A549 (cell line): ENCODE data around the gene MMP24. TPM values are rescaled to one million over a fixed set of nuclear protein-coding genes. Genes with fewer than 3 reads are reported as not detected.
A peak's percentile ranks its signal among the peaks of the same experiment; 100 is the strongest.
"Not testable (repeated sequence)": the region's sequence is repeated elsewhere in the genome, so short reads cannot be mapped to it uniquely, and the experiment has no call there.

Experiments
- ATAC-seq, 2 experiments: fragments of 200-7000 bp in 1 of 2; fragments of >200 bp in 1 of 2; cut with Nextera tagmentation in 1 of 2; cut with Tn5 transposase in 1 of 2; 3 replicates each; pipeline versions ENCODE4 v1.8.0 to v1.9.1; 2018 to 2020; ENCODE audit warnings: mild to moderate bottlenecking in 1 of 2, moderate library complexity in 1 of 2
- CTCF ChIA-PET: fragments of 300-600 bp; sonication (Branson Sonifier 250); formaldehyde crosslinking; extraction: SDS; loops from one replicate; lab custom pipeline; 2021; ENCODE audit warnings: antibody characterized with exemption, inconsistent platforms; lab: Yijun Ruan, JAX
- POLR2A ChIA-PET: fragments of 350-600 bp; formaldehyde crosslinking; extraction: SDS; loops from one replicate; lab custom pipeline; 2021; ENCODE audit warnings: antibody characterized with exemption, inconsistent platforms; lab: Yijun Ruan, JAX
- DNase-seq, 2 experiments: peaks; one replicate each; pipeline versions ENCODE4 v3.0.0 to v3.0.0-alpha.2; 2011 to 2016; ENCODE audit warnings: low read depth in 1 of 2, low spot score in 1 of 2
- FAIRE-seq: peaks from 2 replicates; lab custom pipeline; 2011; peaks lifted over from hg19 to GRCh38; lab: Jason Lieb, UNC
- H3K27ac ChIP-seq, 2 experiments: fragments of >200 bp; sonication (Bioruptor Twin); formaldehyde crosslinking; 3 replicates each; pipeline ENCODE4 v1.5.1; 2016 to 2017
- H3K4me1 ChIP-seq: fragments of >200 bp; sonication (Bioruptor Twin); formaldehyde crosslinking; 3 replicates; pipeline ENCODE4 v1.6.1; 2016
- H3K4me2 ChIP-seq: fragments of >200 bp; sonication (Bioruptor Twin); formaldehyde crosslinking; 3 replicates; pipeline ENCODE4 v1.6.1; 2016
- H3K4me3 ChIP-seq: fragments of >200 bp; sonication (Bioruptor Twin); formaldehyde crosslinking; 3 replicates; pipeline ENCODE4 v1.5.1; 2016
- H3K9me3 ChIP-seq: fragments of >200 bp; sonication (Bioruptor Twin); formaldehyde crosslinking; 3 replicates; pipeline ENCODE4 v1.6.1; 2016
- BCL3 ChIP-seq: fragments of >200 bp; sonication (Bioruptor Twin); formaldehyde crosslinking; IDR thresholded peaks from 3 replicates; pipeline ENCODE4 v1.6.1; 2016
- BHLHE40 ChIP-seq: IDR thresholded peaks from 2 replicates; pipeline ENCODE4 v1.6.1; 2012; ENCODE audit warnings: low read depth, low read length, inconsistent platforms
- EHMT2 ChIP-seq: fragments of 200-600 bp; sonication (generic); IDR thresholded peaks from 2 replicates; pipeline ENCODE4 v1.6.1; 2016; ENCODE audit warnings: antibody characterized with exemption, low read depth, mild to moderate bottlenecking, moderate library complexity
- EP300 ChIP-seq, 2 experiments: fragments of >200 bp; sonication (Bioruptor Twin); formaldehyde crosslinking; IDR thresholded peaks; 2 replicates in 1 of 2; 3 replicates in 1 of 2; pipeline ENCODE4 v1.6.1; 2016 to 2017
- ESRRA ChIP-seq: fragments of 150-350 bp; IDR thresholded peaks from 2 replicates; pipeline ENCODE4 v1.6.1; 2014; ENCODE audit warnings: mild to moderate bottlenecking, low read length, borderline replicate concordance
- FOSB ChIP-seq: fragments of 250-450 bp; sonication (Bioruptor Pico); IDR thresholded peaks from 2 replicates; pipeline ENCODE4 v1.5.0; 2020; ENCODE audit warnings: mild to moderate bottlenecking, moderate library complexity
- GATA3 ChIP-seq: IDR thresholded peaks from 2 replicates; pipeline ENCODE4 v1.6.1; 2012; ENCODE audit warnings: borderline replicate concordance
- HEYL ChIP-seq: fragments of 250-450 bp; sonication (Bioruptor Pico); IDR thresholded peaks from 2 replicates; pipeline ENCODE4 v1.8.0; 2021; ENCODE audit warnings: mild to moderate bottlenecking, moderate library complexity
- HMGXB4 ChIP-seq: fragments of 250-450 bp; sonication (Bioruptor Pico); IDR thresholded peaks from 2 replicates; pipeline ENCODE4 v1.5.0; 2021; ENCODE audit warnings: mild to moderate bottlenecking, moderate library complexity, borderline replicate concordance
- HOXB13 ChIP-seq: fragments of 250-450 bp; sonication (Bioruptor Pico); IDR thresholded peaks from 2 replicates; pipeline ENCODE4 v1.5.0; 2020; ENCODE audit warnings: low read depth, mild to moderate bottlenecking, moderate library complexity
- HOXB5 ChIP-seq: fragments of 250-450 bp; sonication (Bioruptor Pico); IDR thresholded peaks from 2 replicates; pipeline ENCODE4 v1.5.0; 2020; ENCODE audit warnings: mild to moderate bottlenecking, moderate library complexity
- JUNB ChIP-seq: fragments of >200 bp; sonication (Bioruptor Twin); formaldehyde crosslinking; IDR thresholded peaks from 2 replicates; pipeline ENCODE4 v1.6.1; 2016
- NPAS2 ChIP-seq: fragments of 250-450 bp; sonication (Bioruptor Pico); IDR thresholded peaks from 2 replicates; pipeline ENCODE4 v1.8.0; 2022; ENCODE audit warnings: mild to moderate bottlenecking, moderate library complexity, borderline replicate concordance
- NR3C1 ChIP-seq: fragments of >200 bp; sonication (Bioruptor Twin); formaldehyde crosslinking; IDR thresholded peaks from 3 replicates; pipeline ENCODE4 v1.6.1; 2017
- PHF8 ChIP-seq: fragments of 200-600 bp; sonication (generic); IDR thresholded peaks from 2 replicates; pipeline ENCODE4 v1.6.1; 2016; ENCODE audit warnings: low read depth, mild to moderate bottlenecking, antibody characterized with exemption, moderate library complexity, borderline replicate concordance
- POLR2AphosphoS2 ChIP-seq: conservative IDR thresholded peaks from 2 replicates; pipeline ENCODE4 v1.6.1; 2012; ENCODE audit warnings: low read length, improper control_type of control experiment, inconsistent platforms
- RAD21 ChIP-seq, 2 experiments: fragments of >200 bp in 1 of 2; sonication (Bioruptor Twin) in 1 of 2; formaldehyde crosslinking in 1 of 2; IDR thresholded peaks in 1 of 2; conservative IDR thresholded peaks in 1 of 2; 2 replicates in 1 of 2; 3 replicates in 1 of 2; pipeline ENCODE4 v1.6.1; 2012 to 2018; ENCODE audit warnings: inconsistent platforms in 1 of 2
- SREBF2 ChIP-seq: fragments of 450-650 bp; IDR thresholded peaks from 2 replicates; pipeline ENCODE4 v1.6.1; 2014; ENCODE audit warnings: mild to moderate bottlenecking, moderate library complexity
- USF2 ChIP-seq: fragments of 450-650 bp; IDR thresholded peaks from 2 replicates; pipeline ENCODE4 v1.6.1; 2014; ENCODE audit warnings: antibody characterized with exemption
- ZC3H11A ChIP-seq: fragments of 450-650 bp; IDR thresholded peaks from 2 replicates; pipeline ENCODE4 v1.6.1; 2014; ENCODE audit warnings: antibody characterized with exemption, mild to moderate bottlenecking
- WGBS: methylation state at CpG from one replicate; pipeline ENCODE4 v1.1.6; 2017; ENCODE audit errors: missing lambda C conversion rate; 5-methylcytosine and 5-hydroxymethylcytosine counted together
- polyA plus RNA-seq, 4 experiments: library from polyadenylated mRNA; depleted of rRNA in 3 of 4; stranded (reverse); fragments of >200 nt; fragmentation: RNase III in 1 of 4; extraction: RNeasy Plus Mini Kit Qiagen cat#74134 plus additional on column Dnase treatment in 1 of 4; gene quantifications; 2 replicates in 3 of 4; 3 replicates in 1 of 4; pipeline ENCODE4 v1.2.3, GENCODE V29; 2011 to 2017

MMP24 gene
- polyA plus RNA-seq, 2 of the 4 experiments (the other 2 are of a cell fraction): 21.3 to 33.3 TPM

GRCh38 chr20:35257175-35257909 lies 30.9 kb downstream of the MMP24 start (continued):
- TF ChIP-seq BCL3 (0 out of 3 replicates have a peak, but pooled peaks have one; percentile 46), NR3C1 (no peak), SREBF2 (no peak), HOXB13 (CRISPR knock-in tag) (no peak), JUNB (no peak), ZC3H11A (no peak)
- TF ChIP-seq, all 56 proteins: peak for 5

- no peak overlapping the region for H3K4me3 ChIP-seq
- no peak for ATAC-seq
- no peaks in the 10 kb centered on the region for H3K9me3 ChIP-seq
- peak overlapping the region; percentile 93 to 97 for H3K27ac ChIP-seq
- ChIA-PET POLR2A (no interaction called here), CTCF (interaction anchor here (0.9 to 3.7 kb wide), 7 partner anchors 9 to 386 kb away, joined by 3 to 26 read pairs (median 4); partner anchors contain the start of genes EDEM2 and TRPC4AP)
- H3K4me2 ChIP-seq: peak overlapping the region; percentile 67; the same call in 2 of the 3 replicates
- no peak for DNase-seq
- 100% methylated on average over 5 of the region's 6 CpGs for WGBS
- TF ChIP-seq POLR2AphosphoS2 (no peak), BHLHE40 (no peak), HOXB5 (no peak), EP300 (IDR thresholded peaks at IDR 0.05) (no peak), NPAS2 (CRISPR knock-in tag) (no peak), GATA3 (no peak), EHMT2 (no peak), PHF8 (no peak), HMGXB4 (CRISPR knock-in tag) (no peak), ESRRA (no peak), HEYL (CRISPR knock-in tag) (no peak), RAD21 (conservative IDR thresholded peaks at IDR 0.05 in 1 of 2, IDR thresholded peaks at IDR 0.05 in 1 of 2) (no peak), FOSB (no peak), USF2 (no peak), SREBF2 (no peak)
- peaks cover 77% of the 10 kb centered on the region for H3K4me1 ChIP-seq
- FAIRE-seq: no peak
Observed at GRCh38 chr20:35260426-35260825, 33.9 kb downstream of the MMP24 start.

- peaks cover 86% of the 10 kb centered on the region for H3K4me1 ChIP-seq
- FAIRE-seq, ATAC-seq, DNase-seq, POLR2A ChIA-PET, H3K4me3 ChIP-seq, H3K9me3 ChIP-seq: not testable (repeated sequence)
- H3K27ac ChIP-seq: peak overlapping the region; percentile 93 to 97
- H3K4me2 ChIP-seq: peak overlapping the region; percentile 67
- CTCF ChIA-PET: interaction anchor here (1.3 to 3.4 kb wide), 3 partner anchors 35 to 117 kb away, joined by 5 to 21 read pairs (median 6); partner anchors contain the start of gene EDEM2
- WGBS: 6% methylated on average over 7 of the region's 10 CpGs
Observed at GRCh38 chr20:35262321-35262720, 35.8 kb downstream of the MMP24 start.
